HepG2 (cell line): ENCODE results near the gene FOXK2. TPM values are rescaled to one million over a fixed set of nuclear protein-coding genes. Genes with fewer than 3 reads are reported as not detected.
A peak's percentile ranks its signal among the peaks of the same experiment; 100 is the strongest.

ENCODE experiments used
- CC2D1A ChIP-seq: sonication (generic); formaldehyde crosslinking; IDR thresholded peaks from 2 replicates; pipeline ENCODE4 v1.8.1; 2023; ENCODE audit warnings: mild to moderate bottlenecking, missing genetic modification reagents
- GPN1 ChIP-seq: sonication (generic); formaldehyde crosslinking; IDR thresholded peaks from 2 replicates; pipeline ENCODE4 v1.5.1; 2020; ENCODE audit warnings: missing genetic modification reagents, borderline replicate concordance
- IKZF4 ChIP-seq: sonication (generic); formaldehyde crosslinking; IDR thresholded peaks from 2 replicates; pipeline ENCODE4 v1.5.1; 2020; ENCODE audit warnings: borderline replicate concordance, mild to moderate bottlenecking, low read depth, missing genetic modification reagents; ENCODE audit errors: not compliant biosample characterization
- KLF6 ChIP-seq: IDR thresholded peaks from 2 replicates; pipeline ENCODE4 v1.8.0; 2016; ENCODE audit warnings: missing biosample characterization, missing genetic modification reagents
- KMT2B ChIP-seq: IDR thresholded peaks from 2 replicates; pipeline ENCODE4 v1.6.1; 2016; ENCODE audit warnings: missing genetic modification reagents, missing compliant biosample characterization
- NPAS2 ChIP-seq: sonication (generic); formaldehyde crosslinking; IDR thresholded peaks from 2 replicates; pipeline ENCODE4 v1.8.0; 2022; ENCODE audit warnings: mild to moderate bottlenecking, missing genetic modification reagents, borderline replicate concordance
- PAWR ChIP-seq: sonication (generic); formaldehyde crosslinking; IDR thresholded peaks from 2 replicates; pipeline ENCODE4 v1.4.0; 2020; ENCODE audit warnings: missing genetic modification reagents, mild to moderate bottlenecking, borderline replicate concordance
- RORA ChIP-seq: sonication (generic); formaldehyde crosslinking; IDR thresholded peaks from 2 replicates; pipeline ENCODE4 v1.5.0; 2020; ENCODE audit warnings: mild to moderate bottlenecking, missing genetic modification reagents, moderate library complexity
- U2AF2 ChIP-seq: fragments of 200-400 bp; formaldehyde crosslinking; IDR thresholded peaks from 2 replicates; pipeline ENCODE4 v1.6.1; 2017; ENCODE audit warnings: low read depth, mild to moderate bottlenecking, low read length
- ZC3H13 ChIP-seq: sonication (generic); formaldehyde crosslinking; IDR thresholded peaks from 2 replicates; pipeline ENCODE4 v1.8.1; 2023; ENCODE audit warnings: mild to moderate bottlenecking, missing genetic modification reagents, moderate library complexity
- ZNF12 ChIP-seq: sonication (generic); formaldehyde crosslinking; IDR thresholded peaks from 2 replicates; pipeline ENCODE4 v1.5.0; 2020; ENCODE audit warnings: missing genetic modification reagents
- ZNF121 ChIP-seq: sonication (generic); formaldehyde crosslinking; IDR thresholded peaks from 2 replicates; pipeline ENCODE4 v1.5.0; 2020; ENCODE audit warnings: mild to moderate bottlenecking, missing genetic modification reagents
- ZNF138 ChIP-seq: sonication (generic); formaldehyde crosslinking; IDR thresholded peaks from 2 replicates; pipeline ENCODE4 v1.5.0; 2020; ENCODE audit warnings: mild to moderate bottlenecking, low read depth, missing genetic modification reagents
- ZNF30 ChIP-seq: sonication (generic); formaldehyde crosslinking; IDR thresholded peaks from 2 replicates; pipeline ENCODE4 v1.5.0; 2020; ENCODE audit warnings: mild to moderate bottlenecking, missing genetic modification reagents
- ZNF570 ChIP-seq: sonication (generic); formaldehyde crosslinking; IDR thresholded peaks from 2 replicates; pipeline ENCODE4 v1.4.0; 2020; ENCODE audit warnings: mild to moderate bottlenecking, missing genetic modification reagents, borderline replicate concordance
- ZNF788 ChIP-seq: sonication (generic); formaldehyde crosslinking; IDR thresholded peaks from 2 replicates; pipeline ENCODE4 v1.5.0; 2020; ENCODE audit warnings: mild to moderate bottlenecking, missing genetic modification reagents, borderline replicate concordance
- ZNF878 ChIP-seq: sonication (generic); formaldehyde crosslinking; IDR thresholded peaks from 2 replicates; pipeline ENCODE4 v1.8.1; 2023; ENCODE audit warnings: mild to moderate bottlenecking, missing genetic modification reagents, moderate library complexity
- polyA plus RNA-seq, 8 experiments: library from polyadenylated mRNA; depleted of rRNA in 3 of 8; stranded (reverse) in 7 of 8; unstranded in 1 of 8; fragments of >200 nt; fragmentation: Illumina TruSeq in 4 of 8; extraction: Trizol in 4 of 8; gene quantifications; 2 replicates each; pipeline versions ENCODE4 v1.2.1 to v1.2.3, GENCODE V29; 2011 to 2016; ENCODE audit warnings: low read depth in 4 of 8, missing spikeins in 1 of 8, mixed read lengths in 1 of 8; ENCODE audit not compliant: insufficient read depth in 1 of 8
- total RNA-seq, 5 experiments: library from RNA; depleted of rRNA; stranded (reverse); fragments of >200 nt; fragmentation: Illumina TruSeq; extraction: Trizol; gene quantifications; 2 replicates each; pipeline ENCODE4 v1.2.3, GENCODE V29; 2016; ENCODE audit warnings: low read depth in 1 of 5
- TF ChIP-seq, protein P1 (sequence below): sonication (generic); formaldehyde crosslinking; IDR thresholded peaks from 2 replicates; pipeline ENCODE4 v1.4.0; 2020; ENCODE audit warnings: mild to moderate bottlenecking, missing genetic modification reagents
- TF ChIP-seq, protein P2 (sequence below): sonication (generic); formaldehyde crosslinking; IDR thresholded peaks from 2 replicates; pipeline ENCODE4 v1.8.0; 2022; ENCODE audit warnings: mild to moderate bottlenecking, missing genetic modification reagents
- TF ChIP-seq, protein P3 (sequence below): sonication (generic); formaldehyde crosslinking; IDR thresholded peaks from 2 replicates; pipeline ENCODE4 v1.8.0; 2022; ENCODE audit warnings: missing genetic modification reagents, mild to moderate bottlenecking, inconsistent platforms, borderline replicate concordance
- TF ChIP-seq, protein P4 (sequence below): sonication (generic); formaldehyde crosslinking; IDR thresholded peaks from 2 replicates; pipeline ENCODE4 v1.5.0; 2020; ENCODE audit warnings: mild to moderate bottlenecking, missing genetic modification reagents
- TF ChIP-seq, protein P5 (sequence below): sonication (generic); formaldehyde crosslinking; IDR thresholded peaks from 2 replicates; pipeline ENCODE4 v1.4.0; 2020; ENCODE audit warnings: missing genetic modification reagents, borderline replicate concordance

The FOXK2 gene
- total and polyA plus RNA-seq, 2 of the 13 experiments (the other 11 are each of a cell fraction or from before 2014, with no cell fraction given) = 67.1 to 67.2 TPM

DNA sequence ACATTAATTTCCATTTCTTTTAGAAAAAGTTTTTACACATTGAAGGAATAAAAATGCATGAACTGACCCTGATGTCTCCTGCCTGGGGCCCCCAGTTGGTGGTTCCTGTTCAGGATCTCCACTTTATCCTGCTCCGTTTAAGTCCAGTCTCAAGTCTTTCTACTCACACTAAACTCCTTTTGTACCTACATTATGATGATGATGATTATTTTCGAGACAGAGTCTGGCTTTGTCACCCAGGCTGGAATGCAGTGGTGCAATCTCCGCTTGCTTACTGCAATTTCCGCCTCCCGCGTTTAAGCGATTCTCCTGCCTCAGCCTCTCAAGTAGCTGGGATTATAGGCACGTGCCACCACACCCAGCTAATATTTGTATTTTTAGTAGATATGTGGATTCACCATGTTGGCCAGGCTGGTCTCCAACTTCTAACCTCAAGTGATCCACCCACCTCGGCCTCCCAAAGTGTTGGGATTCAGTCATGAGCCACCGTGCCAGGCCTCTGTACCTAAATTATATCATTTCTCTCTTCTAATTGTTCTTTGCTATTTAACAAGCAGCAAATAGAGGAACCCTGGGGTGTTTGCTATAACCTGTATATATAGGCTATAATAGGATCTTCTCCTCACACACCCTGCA is 2.2 kb upstream of the FOXK2 start (continued):
- TF ChIP-seq, protein P1, sequence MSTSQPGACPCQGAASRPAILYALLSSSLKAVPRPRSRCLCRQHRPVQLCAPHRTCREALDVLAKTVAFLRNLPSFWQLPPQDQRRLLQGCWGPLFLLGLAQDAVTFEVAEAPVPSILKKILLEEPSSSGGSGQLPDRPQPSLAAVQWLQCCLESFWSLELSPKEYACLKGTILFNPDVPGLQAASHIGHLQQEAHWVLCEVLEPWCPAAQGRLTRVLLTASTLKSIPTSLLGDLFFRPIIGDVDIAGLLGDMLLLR (CRISPR knock-in tag) = 0 out of 2 replicates have a peak, but pooled peaks have one; percentile 31
- peak; percentile 99 for TF ChIP-seq ZNF878 (CRISPR knock-in tag)
- no peak for TF ChIP-seq CC2D1A (CRISPR knock-in tag)
- TF ChIP-seq ZNF788 = peak; percentile 87; the same call in 1 of the 2 replicates
- TF ChIP-seq GPN1 (CRISPR knock-in tag) = no peak
- no peak for TF ChIP-seq NPAS2 (CRISPR knock-in tag)
- TF ChIP-seq PAWR (CRISPR knock-in tag) = no peak
- peak; percentile 74 for TF ChIP-seq ZNF12 (CRISPR knock-in tag)
- TF ChIP-seq KMT2B = peak; percentile 54
- TF ChIP-seq, protein P2, sequence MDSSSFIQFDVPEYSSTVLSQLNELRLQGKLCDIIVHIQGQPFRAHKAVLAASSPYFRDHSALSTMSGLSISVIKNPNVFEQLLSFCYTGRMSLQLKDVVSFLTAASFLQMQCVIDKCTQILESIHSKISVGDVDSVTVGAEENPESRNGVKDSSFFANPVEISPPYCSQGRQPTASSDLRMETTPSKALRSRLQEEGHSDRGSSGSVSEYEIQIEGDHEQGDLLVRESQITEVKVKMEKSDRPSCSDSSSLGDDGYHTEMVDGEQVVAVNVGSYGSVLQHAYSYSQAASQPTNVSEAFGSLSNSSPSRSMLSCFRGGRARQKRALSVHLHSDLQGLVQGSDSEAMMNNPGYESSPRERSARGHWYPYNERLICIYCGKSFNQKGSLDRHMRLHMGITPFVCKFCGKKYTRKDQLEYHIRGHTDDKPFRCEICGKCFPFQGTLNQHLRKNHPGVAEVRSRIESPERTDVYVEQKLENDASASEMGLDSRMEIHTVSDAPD (CRISPR knock-in tag) = no peak
- TF ChIP-seq, protein P3, sequence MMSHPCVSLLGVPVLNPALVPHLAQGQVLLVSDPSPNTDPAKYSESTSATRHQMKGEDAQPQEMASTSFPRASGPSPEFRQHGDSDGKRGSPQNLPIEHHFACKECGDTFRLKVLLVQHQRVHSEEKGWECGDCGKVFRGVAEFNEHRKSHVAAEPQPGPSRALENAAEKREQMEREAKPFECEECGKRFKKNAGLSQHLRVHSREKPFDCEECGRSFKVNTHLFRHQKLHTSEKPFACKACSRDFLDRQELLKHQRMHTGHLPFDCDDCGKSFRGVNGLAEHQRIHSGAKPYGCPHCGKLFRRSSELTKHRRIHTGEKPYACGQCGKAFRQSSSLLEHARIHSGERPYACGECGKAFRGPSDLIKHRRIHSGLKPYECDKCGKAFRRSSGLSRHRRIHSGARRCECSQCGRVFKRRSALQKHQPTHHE (CRISPR knock-in tag) = no peak
- TF ChIP-seq U2AF2 = no peak
- TF ChIP-seq RORA (CRISPR knock-in tag) = no peak
- peak; percentile 48; the same call in 1 of the 2 replicates for TF ChIP-seq ZNF121 (CRISPR knock-in tag)
- TF ChIP-seq, protein P4, sequence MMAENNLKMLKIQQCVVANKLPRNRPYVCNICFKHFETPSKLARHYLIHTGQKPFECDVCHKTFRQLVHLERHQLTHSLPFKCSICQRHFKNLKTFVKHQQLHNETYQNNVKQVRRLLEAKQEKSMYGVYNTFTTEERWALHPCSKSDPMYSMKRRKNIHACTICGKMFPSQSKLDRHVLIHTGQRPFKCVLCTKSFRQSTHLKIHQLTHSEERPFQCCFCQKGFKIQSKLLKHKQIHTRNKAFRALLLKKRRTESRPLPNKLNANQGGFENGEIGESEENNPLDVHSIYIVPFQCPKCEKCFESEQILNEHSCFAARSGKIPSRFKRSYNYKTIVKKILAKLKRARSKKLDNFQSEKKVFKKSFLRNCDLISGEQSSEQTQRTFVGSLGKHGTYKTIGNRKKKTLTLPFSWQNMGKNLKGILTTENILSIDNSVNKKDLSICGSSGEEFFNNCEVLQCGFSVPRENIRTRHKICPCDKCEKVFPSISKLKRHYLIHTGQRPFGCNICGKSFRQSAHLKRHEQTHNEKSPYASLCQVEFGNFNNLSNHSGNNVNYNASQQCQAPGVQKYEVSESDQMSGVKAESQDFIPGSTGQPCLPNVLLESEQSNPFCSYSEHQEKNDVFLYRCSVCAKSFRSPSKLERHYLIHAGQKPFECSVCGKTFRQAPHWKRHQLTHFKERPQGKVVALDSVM = peak; percentile 95
- TF ChIP-seq ZNF138 (CRISPR knock-in tag) = no peak
- TF ChIP-seq ZC3H13 (CRISPR knock-in tag) = no peak
- TF ChIP-seq ZNF570 (CRISPR knock-in tag) = no peak
- no peak for TF ChIP-seq ZNF30 (CRISPR knock-in tag)
- peak; percentile 49 for TF ChIP-seq IKZF4 (CRISPR knock-in tag)
- TF ChIP-seq, protein P5, sequence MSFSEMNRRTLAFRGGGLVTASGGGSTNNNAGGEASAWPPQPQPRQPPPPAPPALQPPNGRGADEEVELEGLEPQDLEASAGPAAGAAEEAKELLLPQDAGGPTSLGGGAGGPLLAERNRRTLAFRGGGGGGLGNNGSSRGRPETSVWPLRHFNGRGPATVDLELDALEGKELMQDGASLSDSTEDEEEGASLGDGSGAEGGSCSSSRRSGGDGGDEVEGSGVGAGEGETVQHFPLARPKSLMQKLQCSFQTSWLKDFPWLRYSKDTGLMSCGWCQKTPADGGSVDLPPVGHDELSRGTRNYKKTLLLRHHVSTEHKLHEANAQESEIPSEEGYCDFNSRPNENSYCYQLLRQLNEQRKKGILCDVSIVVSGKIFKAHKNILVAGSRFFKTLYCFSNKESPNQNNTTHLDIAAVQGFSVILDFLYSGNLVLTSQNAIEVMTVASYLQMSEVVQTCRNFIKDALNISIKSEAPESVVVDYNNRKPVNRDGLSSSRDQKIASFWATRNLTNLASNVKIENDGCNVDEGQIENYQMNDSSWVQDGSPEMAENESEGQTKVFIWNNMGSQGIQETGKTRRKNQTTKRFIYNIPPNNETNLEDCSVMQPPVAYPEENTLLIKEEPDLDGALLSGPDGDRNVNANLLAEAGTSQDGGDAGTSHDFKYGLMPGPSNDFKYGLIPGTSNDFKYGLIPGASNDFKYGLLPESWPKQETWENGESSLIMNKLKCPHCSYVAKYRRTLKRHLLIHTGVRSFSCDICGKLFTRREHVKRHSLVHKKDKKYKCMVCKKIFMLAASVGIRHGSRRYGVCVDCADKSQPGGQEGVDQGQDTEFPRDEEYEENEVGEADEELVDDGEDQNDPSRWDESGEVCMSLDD (CRISPR knock-in tag) = no peak
- TF ChIP-seq KLF6 (CRISPR knock-in tag) = peak; percentile 80; the same call in 1 of the 2 replicates
